Right renal pelvis (tissue), 4 donors: ENCODE data around the gene EIF3D. TPM values are rescaled to one million over a fixed set of nuclear protein-coding genes. Genes with fewer than 3 reads are reported as not detected.

Experiments
- DNase-seq, 4 donors: peaks; one replicate each; pipeline ENCODE4 v3.0.0-alpha.2; 2013; ENCODE audit warnings: low read depth in 4 of 4, low spot score in 3 of 4, missing footprints in 1 of 4
- polyA plus RNA-seq, 4 donors: library from polyadenylated mRNA; unstranded; fragments of 120-200 nt; gene quantifications; one replicate each; pipeline ENCODE4 v1.2.1, GENCODE V29; 2013; ENCODE audit not compliant: insufficient read length in 4 of 4

The EIF3D gene
- polyA plus RNA-seq, 4 donors, result 262 to 280 (median 268) TPM

DNA sequence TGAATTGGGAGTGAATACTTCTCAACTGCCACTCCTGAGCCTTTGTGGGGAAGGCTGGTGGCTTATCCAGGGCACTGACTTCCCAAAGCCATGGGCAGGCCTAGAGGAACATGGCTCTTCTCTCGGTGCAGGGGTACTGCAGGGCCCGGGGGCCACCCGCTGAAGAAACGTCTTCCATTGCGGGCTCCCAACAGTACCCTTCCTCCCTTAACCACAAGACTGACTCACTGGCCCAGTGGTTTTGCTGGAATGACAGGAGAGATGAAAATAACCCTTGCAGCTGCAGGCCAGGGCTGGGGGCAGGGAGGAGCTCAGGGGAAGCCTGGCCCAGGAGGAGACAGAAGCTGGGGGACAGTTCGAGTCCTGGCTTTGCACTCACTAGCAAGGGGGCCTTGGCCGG lies 61.0 kb downstream of the EIF3D start:
- DNase-seq, result no peak

DNA sequence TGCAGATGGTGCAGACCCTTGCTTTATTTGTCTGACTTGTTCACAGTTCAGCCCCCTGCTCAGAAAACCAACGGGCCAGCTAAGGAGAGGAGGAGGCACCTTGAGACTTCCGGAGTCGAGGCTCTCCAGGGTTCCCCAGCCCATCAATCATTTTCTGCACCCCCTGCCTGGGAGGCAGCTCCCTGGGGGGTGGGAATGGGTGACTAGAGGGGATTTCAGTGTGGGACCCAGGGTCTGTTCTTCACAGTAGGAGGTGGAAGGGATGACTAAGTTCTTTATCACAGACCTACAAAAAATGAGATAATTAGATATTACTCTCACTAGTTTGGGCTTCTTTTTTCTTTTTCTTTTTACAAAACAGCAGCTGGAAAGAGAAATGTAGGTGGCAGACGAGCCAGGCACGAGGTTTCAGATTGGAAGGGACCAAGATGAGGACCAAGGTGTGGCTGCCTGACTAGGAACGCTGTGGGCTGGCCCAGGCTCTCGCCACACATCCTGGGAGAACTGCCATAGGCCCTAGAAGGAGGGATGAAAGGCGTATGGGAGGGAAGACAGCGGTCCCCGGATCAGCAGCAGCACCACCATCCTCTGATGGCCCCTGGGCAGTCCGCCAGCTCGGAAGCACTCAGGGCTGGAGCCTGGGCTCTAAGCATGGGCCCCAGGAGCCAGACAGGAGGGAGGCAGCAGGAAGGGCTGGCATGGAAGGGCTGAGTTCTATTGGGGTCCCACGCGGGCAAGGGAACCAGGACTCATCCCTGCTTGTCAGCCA lies 61.7 kb downstream of the EIF3D start:
- no peak for DNase-seq

DNA sequence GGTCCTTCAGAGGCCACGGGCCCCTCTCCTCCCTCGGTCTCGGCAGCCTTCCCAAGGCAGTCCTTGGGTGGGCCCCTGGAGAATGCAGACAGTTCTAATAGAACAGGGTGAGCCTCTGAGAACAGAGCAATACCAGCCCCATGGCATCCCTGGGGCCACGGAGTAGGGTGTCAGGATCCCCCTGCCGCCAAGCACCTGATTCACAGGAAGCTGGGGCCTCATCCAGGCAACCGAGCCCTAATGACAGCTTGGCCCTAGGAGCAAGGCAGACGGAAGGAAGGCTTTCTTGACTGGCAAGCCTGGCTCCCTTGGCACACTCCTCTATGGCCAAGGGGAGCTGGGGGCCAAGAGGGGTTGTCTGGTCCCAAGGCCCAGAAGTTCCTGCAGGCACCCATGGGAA lies 62.7 kb downstream of the EIF3D start:
- no peak for DNase-seq

DNA sequence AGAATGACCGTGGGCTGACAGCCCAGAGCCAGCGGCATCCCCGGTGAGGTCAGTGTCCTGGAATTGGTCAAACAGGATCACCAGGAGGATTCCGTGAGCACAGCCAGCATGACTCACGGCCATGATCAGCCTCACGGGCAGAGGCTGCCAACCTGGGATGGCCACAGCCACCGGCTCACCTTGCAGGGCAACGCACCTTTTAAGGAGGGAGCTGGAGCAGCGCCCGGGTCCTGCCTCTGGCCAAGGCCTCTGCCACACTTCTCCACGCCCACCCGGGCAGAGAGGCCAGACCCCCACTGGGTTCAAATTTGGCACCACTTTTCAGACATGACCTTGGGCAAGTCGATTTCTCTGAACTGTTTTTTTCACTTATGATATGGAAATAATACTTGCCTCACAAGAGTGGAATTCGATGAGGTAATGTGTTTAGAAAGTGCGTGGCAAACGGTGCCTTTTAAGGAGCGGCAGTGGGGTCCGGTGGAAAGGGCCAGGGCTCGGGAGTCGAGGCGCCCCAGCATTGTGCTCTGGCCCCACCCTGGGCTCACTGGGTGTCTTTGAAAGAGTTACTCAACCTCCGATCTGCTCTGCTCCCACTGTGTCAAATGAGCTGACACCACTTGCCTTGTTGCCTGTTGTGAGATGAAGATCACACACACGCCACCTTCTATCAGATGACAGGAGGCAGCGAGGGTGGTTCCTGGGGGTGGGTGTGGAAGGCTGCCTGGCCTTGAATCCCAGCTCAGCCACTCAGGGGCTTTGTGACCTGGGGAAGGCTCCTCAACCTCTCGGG lies 63.5 kb downstream of the EIF3D start:
- no peak for DNase-seq

DNA sequence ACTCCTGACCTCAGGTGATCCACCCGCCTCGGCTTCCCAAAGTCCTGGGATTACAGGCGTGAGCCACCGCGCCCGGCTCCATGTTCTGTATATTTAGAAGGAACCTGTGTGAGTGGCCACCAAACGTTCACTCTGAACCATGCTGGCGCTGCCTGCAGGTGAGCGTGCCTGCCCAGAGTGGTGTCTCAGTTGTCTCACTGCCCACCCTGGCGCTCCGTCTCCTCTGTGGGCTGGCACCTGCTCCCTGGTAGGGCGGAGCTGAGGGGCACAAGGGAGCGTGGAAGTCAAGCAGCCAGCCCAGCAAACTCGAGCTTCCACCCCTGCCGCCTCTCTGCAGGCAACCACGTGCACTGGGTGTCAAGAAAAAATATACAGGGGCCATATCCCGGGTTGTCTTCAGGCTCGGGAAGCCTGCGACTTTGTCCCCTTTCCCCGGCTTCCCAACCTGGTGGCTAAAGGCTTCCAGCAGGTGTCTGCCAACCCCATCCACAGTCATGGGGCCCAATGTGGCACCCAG lies 64.2 kb downstream of the EIF3D start:
- no peak for DNase-seq

DNA sequence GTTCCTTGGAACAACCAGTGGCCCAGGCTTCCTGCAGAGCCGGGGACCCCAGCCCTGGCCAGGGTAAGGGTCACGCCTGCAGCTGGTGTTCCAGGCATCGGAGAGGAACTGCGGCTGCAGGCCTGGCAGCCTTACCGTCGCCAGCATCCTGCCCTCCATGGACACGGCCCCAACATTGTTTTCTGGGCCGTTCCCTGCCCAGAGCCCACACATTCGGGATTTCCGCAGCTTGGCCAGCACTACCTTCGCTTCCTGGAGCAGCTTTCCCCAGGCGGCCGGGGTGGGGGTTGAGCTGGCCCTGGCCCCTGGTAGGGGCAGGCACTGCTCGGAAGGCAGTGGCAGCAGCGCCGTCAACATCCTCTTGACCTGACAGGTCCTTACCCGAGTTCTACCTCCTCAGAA lies 65.2 kb downstream of the EIF3D start:
- DNase-seq, result no peak

DNA sequence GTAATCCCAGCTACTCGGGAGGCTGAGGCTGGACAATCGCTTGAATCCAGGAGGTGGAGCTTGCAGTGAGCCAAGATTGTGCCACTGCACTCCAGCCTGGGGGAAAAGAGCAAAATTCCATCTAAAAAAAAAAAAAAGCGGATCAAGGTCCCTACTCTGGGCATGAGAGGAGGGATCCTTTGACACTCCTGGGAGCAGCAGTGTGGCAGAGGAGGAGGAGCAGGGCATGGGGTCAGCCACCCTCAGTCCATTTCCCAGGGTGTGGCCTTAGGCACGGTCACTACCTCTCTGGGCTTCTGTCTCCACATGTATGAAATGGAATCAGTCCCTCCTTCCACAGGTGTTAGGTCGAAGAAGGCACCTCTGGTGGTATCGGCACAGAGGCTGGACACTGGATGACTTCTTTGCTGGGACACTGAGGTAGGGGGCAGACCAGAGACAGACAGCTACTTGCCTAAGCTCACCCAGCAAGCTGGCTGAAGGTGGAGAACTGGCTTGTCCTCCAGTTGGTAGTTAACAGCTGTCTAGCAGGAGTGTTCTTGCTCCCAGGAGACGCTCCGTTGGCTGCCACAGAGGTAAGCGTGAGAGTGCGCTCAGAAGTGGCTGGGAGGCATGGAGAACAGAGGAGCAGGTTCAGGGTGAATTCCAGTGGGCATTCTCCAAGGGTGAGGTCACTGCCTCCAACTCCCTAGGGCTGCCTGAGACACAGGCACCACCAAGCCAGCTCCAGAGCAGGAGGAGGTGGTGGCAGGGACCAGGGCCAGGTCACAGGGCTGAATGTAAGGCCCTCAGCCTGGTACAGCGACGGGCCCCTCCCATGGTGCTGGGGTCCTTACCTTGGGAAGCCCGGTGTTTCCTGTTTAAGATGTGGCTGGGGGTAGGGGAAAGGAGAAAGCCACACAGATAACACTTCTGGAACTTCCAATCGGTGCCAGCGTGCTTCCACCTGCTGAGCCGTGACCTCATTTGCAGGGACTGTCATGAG lies 67.0 kb downstream of the EIF3D start:
- peak in 2 of 4 donors; percentile 73 to 80 for DNase-seq

Other genes with a start within 250 kb of the EIF3D start
- gene MYH9, start 141.2 kb downstream of the EIF3D start, polyA plus RNA-seq, result 100 to 1,000 TPM; 269 to 312 (median 292) TPM
- 100 to 1,000 TPM; 123 to 133 (median 130) TPM for gene TXN2, start 47.5 kb downstream of the EIF3D start, polyA plus RNA-seq
- gene FOXRED2, start 22.1 kb downstream of the EIF3D start, polyA plus RNA-seq, result 10 to 100 TPM; 23.8 to 27.4 (median 24.9) TPM
- gene CACNG2, start 174.6 kb upstream of the EIF3D start, polyA plus RNA-seq, result not detected
- gene IFT27, start 247.0 kb upstream of the EIF3D start, polyA plus RNA-seq, result 10 to 100 TPM; 42.9 to 54.6 (median 45.2) TPM